H1 (cell line): ENCODE results near the gene GLS. TPM values are rescaled to one million over a fixed set of nuclear protein-coding genes. Genes with fewer than 3 reads are reported as not detected.

Source experiments
- BRCA1 ChIP-seq: IDR thresholded peaks from 2 replicates; pipeline ENCODE4 v1.6.1; 2012; ENCODE audit warnings: low read depth, low read length, improper control_type of control experiment
- CBX8 ChIP-seq: fragments of 300-800, 300-1000 bp; sonication (generic); IDR thresholded peaks from 2 replicates; pipeline ENCODE4 v1.7.1; 2016; ENCODE audit warnings: low read depth, low read length, borderline replicate concordance
- EP300 ChIP-seq, 2 experiments: IDR thresholded peaks; 1 replicate in 1 of 2; 2 replicates in 1 of 2; pipeline ENCODE4 v1.6.1; 2011 to 2012; ENCODE audit warnings: low read depth in 2 of 2, low read length in 2 of 2, mild to moderate bottlenecking in 2 of 2, borderline replicate concordance in 1 of 2, inconsistent platforms in 1 of 2, moderate library complexity in 1 of 2
- HDAC2 ChIP-seq, 2 experiments: fragments of 300-600 bp in 1 of 2; sonication (generic) in 1 of 2; IDR thresholded peaks; 2 replicates each; pipeline ENCODE4 v1.6.1; 2011 to 2012; ENCODE audit warnings: low read depth in 2 of 2, low read length in 2 of 2, mild to moderate bottlenecking in 2 of 2, moderate library complexity in 2 of 2, borderline replicate concordance in 1 of 2, inconsistent platforms in 1 of 2
- polyA plus RNA-seq, 7 experiments: library from polyadenylated mRNA; depleted of rRNA in 3 of 7; stranded (reverse) in 5 of 7; unstranded in 2 of 7; fragments of >200 nt in 5 of 7; fragments of 200-250 nt in 2 of 7; gene quantifications; 1 replicate in 5 of 7; 2 replicates in 1 of 7; 4 replicates in 1 of 7; pipeline versions ENCODE4 v1.2.1 to v1.2.3, GENCODE V29; 2011 to 2013; ENCODE audit warnings: missing spikeins in 2 of 7, mixed read lengths in 2 of 7
- total RNA-seq: library from RNA; stranded (reverse); fragmentation: NEBNext Ultra II Directional; extraction: Animal tissue kit (Norgen Biotek cat#: 25700); gene quantifications from 2 replicates; pipeline ENCODE4 v1.2.1, GENCODE V29; 2021

GLS gene
- total and polyA plus RNA-seq, 2 of the 8 experiments (the other 6 are each of a cell fraction or from before 2014, with no cell fraction given), result 15.7 to 89.8 TPM

GRCh38 chr2:190993292-190993643, 112.6 kb downstream of the GLS start (continued):
- no peak for TF ChIP-seq EP300 (IDR thresholded peaks at IDR 0.05; ENCODE audit: borderline replicate concordance in 1 of 2, low read depth in 2 of 2, low read length in 2 of 2)
- no peak for TF ChIP-seq HDAC2 (IDR thresholded peaks at IDR 0.05; ENCODE audit: borderline replicate concordance in 1 of 2, low read depth in 2 of 2, low read length in 2 of 2)
- TF ChIP-seq CBX8, result no peak
- TF ChIP-seq BRCA1, result no peak
